ENCODE data around the gene GSC.

GRCh38 chr14:94768521-94769390 lies 1.2 kb downstream of the GSC start:
- no peak for TF ChIP-seq POLR2A (IDR thresholded peaks at IDR 0.05; ENCODE audit: low read depth, low read length)
- no peak for TF ChIP-seq SPI1 (IDR thresholded peaks at IDR 0.05; ENCODE audit: low read depth, low read length)
- no peak for TF ChIP-seq POLR2AphosphoS5 (IDR thresholded peaks at IDR 0.05; ENCODE audit: low read depth, low read length)
- no peak for TF ChIP-seq TAF1 (IDR thresholded peaks at IDR 0.05; ENCODE audit: low read depth, low read length)
- TF ChIP-seq PAX5 (IDR thresholded peaks at IDR 0.05; ENCODE audit: insufficient read depth, low read length, severe bottlenecking): no peak
